Neural cell (in vitro differentiated cells): Measurements from ENCODE around the gene SFT2D2. TPM values are rescaled to one million over a fixed set of nuclear protein-coding genes. Genes with fewer than 3 reads are reported as not detected.

Experiments used
- H2AFZ ChIP-seq: fragments of 200-600, 300-800 bp; sonication (generic), shearing (Covaris generic); 2 replicates; pipeline ENCODE4 v1.6.0; 2014; ENCODE audit warnings: low read depth, mild to moderate bottlenecking, antibody characterized with exemption, low read length, moderate library complexity
- H3F3A ChIP-seq: fragments of 200-600 bp; shearing (Covaris generic); 2 replicates; pipeline ENCODE4 v1.6.1; 2016; ENCODE audit warnings: mild to moderate bottlenecking, moderate library complexity, mixed read lengths, antibody characterized with exemption, low read length; ENCODE audit not compliant: insufficient read depth, poor library complexity, severe bottlenecking
- H3K27ac ChIP-seq: fragments of 200-600, 300-800 bp; sonication (generic), shearing (Covaris generic); 2 replicates; pipeline ENCODE4 v1.5.1; 2014; ENCODE audit warnings: mild to moderate bottlenecking, low read length, moderate library complexity
- H3K27me3 ChIP-seq: fragments of 300-800, 200-600 bp; sonication (generic), shearing (Covaris generic); 2 replicates; pipeline ENCODE4 v1.6.0; 2014; ENCODE audit warnings: mild to moderate bottlenecking, low read depth, low read length, moderate library complexity; ENCODE audit not compliant: insufficient read depth
- H3K36me3 ChIP-seq: fragments of 300-800, 200-600 bp; sonication (generic), shearing (Covaris generic); 2 replicates; pipeline ENCODE4 v1.5.1; 2014; ENCODE audit warnings: mild to moderate bottlenecking, antibody characterized with exemption, low read length, moderate library complexity; ENCODE audit not compliant: insufficient read depth
- H3K4me2 ChIP-seq: fragments of 300-800, 200-600 bp; sonication (generic), shearing (Covaris generic); 2 replicates; pipeline ENCODE4 v1.6.0; 2014; ENCODE audit warnings: mild to moderate bottlenecking, low read length
- H3K4me3 ChIP-seq: fragments of 300-800, 200-600 bp; sonication (generic), shearing (Covaris generic); 2 replicates; pipeline ENCODE4 v1.5.1; 2014; ENCODE audit warnings: mild to moderate bottlenecking, low read length, moderate library complexity
- H3K79me2 ChIP-seq: fragments of 200-600 bp; shearing (Covaris generic); replicated peaks from 2 replicates; pipeline ENCODE4 v1.6.0; 2014; ENCODE audit warnings: mild to moderate bottlenecking, low read length, moderate library complexity; ENCODE audit not compliant: insufficient read depth
- H3K9ac ChIP-seq: fragments of 300-800, 200-600 bp; sonication (generic), shearing (Covaris generic); 2 replicates; pipeline ENCODE4 v1.6.1; 2016; ENCODE audit warnings: mild to moderate bottlenecking, low read length, mixed read lengths
- H3K9me2 ChIP-seq: fragments of 200-600 bp; shearing (Covaris generic); 2 replicates; pipeline ENCODE4 v1.6.1; 2016; ENCODE audit warnings: mild to moderate bottlenecking, low read length, mixed read lengths; ENCODE audit not compliant: insufficient read depth
- H3K9me3 ChIP-seq: fragments of 200-600, 300-800 bp; sonication (generic), shearing (Covaris generic); 2 replicates; pipeline ENCODE4 v1.6.1; 2016; ENCODE audit warnings: mild to moderate bottlenecking, mixed run types, low read length, moderate library complexity, mixed read lengths
- H4K20me1 ChIP-seq: fragments of 200-600 bp; shearing (Covaris generic); 2 replicates; pipeline ENCODE4 v1.6.1; 2016; ENCODE audit warnings: mild to moderate bottlenecking, mixed run types; ENCODE audit not compliant: insufficient read depth
- CTCF ChIP-seq: fragments of 450-650 bp; IDR thresholded peaks from 2 replicates; pipeline ENCODE4 v1.5.1; 2014; ENCODE audit warnings: antibody characterized with exemption, mild to moderate bottlenecking, moderate library complexity; ENCODE audit not compliant: poor library complexity, severe bottlenecking
- EP300 ChIP-seq: fragments of 450-650 bp; conservative IDR thresholded peaks from 2 replicates; pipeline ENCODE4 v1.6.1; 2014; ENCODE audit warnings: antibody characterized with exemption, mild to moderate bottlenecking, moderate library complexity; ENCODE audit not compliant: poor library complexity, severe bottlenecking
- EZH2 ChIP-seq: fragments of 200-600, 300-800 bp; shearing (Covaris generic), sonication (generic); IDR thresholded peaks from 2 replicates; pipeline ENCODE4 v1.6.1; 2014; ENCODE audit warnings: antibody characterized with exemption, low read length, borderline replicate concordance, mild to moderate bottlenecking; ENCODE audit not compliant: insufficient read depth, poor library complexity, severe bottlenecking
- MXI1 ChIP-seq: fragments of 450-650 bp; conservative IDR thresholded peaks from 2 replicates; pipeline ENCODE4 v1.6.1; 2014; ENCODE audit warnings: antibody characterized with exemption, mild to moderate bottlenecking; ENCODE audit not compliant: poor library complexity, severe bottlenecking
- POLR2AphosphoS5 ChIP-seq: IDR thresholded peaks from 2 replicates; pipeline ENCODE4 v1.6.1; 2012
- RAD21 ChIP-seq: fragments of 450-650 bp; conservative IDR thresholded peaks from 2 replicates; pipeline ENCODE4 v1.6.1; 2014; ENCODE audit warnings: antibody characterized with exemption, mild to moderate bottlenecking, moderate library complexity
- REST ChIP-seq: IDR thresholded peaks from 2 replicates; pipeline ENCODE4 v1.6.1; 2012; ENCODE audit warnings: borderline replicate concordance
- SMC3 ChIP-seq: fragments of 450-650 bp; conservative IDR thresholded peaks from 2 replicates; pipeline ENCODE4 v1.6.1; 2014; ENCODE audit warnings: antibody characterized with exemption, mild to moderate bottlenecking, moderate library complexity; ENCODE audit not compliant: poor library complexity
- TAF1 ChIP-seq: IDR thresholded peaks from 2 replicates; pipeline ENCODE4 v1.6.1; 2012; ENCODE audit warnings: low read depth
- polyA plus RNA-seq: library from polyadenylated mRNA; depleted of rRNA; stranded (reverse); fragments of >200 nt; gene quantifications from 2 replicates; pipeline ENCODE4 v1.2.3, GENCODE V29; 2014

Gene SFT2D2
- polyA plus RNA-seq, 1 donor from 2014 or later = 8.3 TPM

- no peak overlapping the region for H3K4me2 ChIP-seq
- H3F3A ChIP-seq = no peaks in the 10 kb centered on the region
- H2AFZ ChIP-seq = no peak overlapping the region
- H3K27me3 ChIP-seq = no peaks in the 10 kb centered on the region
- no peaks in the 10 kb centered on the region for H3K9me2 ChIP-seq
- no peaks in the 10 kb centered on the region for H4K20me1 ChIP-seq
- H3K27ac ChIP-seq = no peak overlapping the region
- no peaks in the 10 kb centered on the region for H3K9me3 ChIP-seq
- H3K4me3 ChIP-seq = no peak overlapping the region
- H3K9ac ChIP-seq = no peak overlapping the region
- H3K36me3 ChIP-seq = no peaks in the 10 kb centered on the region
- TF ChIP-seq SMC3 = no peak
- no peak for TF ChIP-seq REST
- TF ChIP-seq CTCF = no peak
- TF ChIP-seq EP300 = no peak
- TF ChIP-seq TAF1 = no peak
- no peak for TF ChIP-seq RAD21
- no peak for TF ChIP-seq EZH2
- TF ChIP-seq POLR2AphosphoS5 = no peak
- no peak for TF ChIP-seq MXI1
- H3K79me2 ChIP-seq = no peaks in the 10 kb centered on the region
Observed at GRCh38 chr1:168243636-168244212, 17.9 kb downstream of the SFT2D2 start.

GRCh38 chr1:168245042-168245441 lies 19.2 kb downstream of the SFT2D2 start:
- Histone ChIP-seq H3K9me2 (no peaks in the 10 kb centered on the region), H3K36me3 (no peaks in the 10 kb centered on the region), H3K4me2 (no peak overlapping the region), H3K9ac (no peak overlapping the region), H3K9me3 (no peaks in the 10 kb centered on the region), H4K20me1 (no peaks in the 10 kb centered on the region), H3K4me3 (no peak overlapping the region), H3K79me2 (no peaks in the 10 kb centered on the region), H3K27me3 (no peaks in the 10 kb centered on the region), H2AFZ (no peak overlapping the region), H3F3A (no peaks in the 10 kb centered on the region), H3K27ac (no peak overlapping the region)
- no peak for TF ChIP-seq EP300
- TF ChIP-seq SMC3 = no peak
- TF ChIP-seq CTCF = no peak
- TF ChIP-seq POLR2AphosphoS5 = no peak
- no peak for TF ChIP-seq RAD21
- no peak for TF ChIP-seq EZH2
